WTC11 (cell line): ENCODE results near the gene PDE8B. TPM values are rescaled to one million over a fixed set of nuclear protein-coding genes. Genes with fewer than 3 reads are reported as not detected.

Source experiments
- ATAC-seq: fragments of 200-7000 bp; cut with Tn5 transposase; 2 replicates; pipeline ENCODE4 v1.10.0; 2021; ENCODE audit warnings: mild to moderate bottlenecking, moderate library complexity
- CTCF ChIA-PET: fragments of 300-600 bp; sonication (Branson Sonifier 250); formaldehyde crosslinking; loops from one replicate; lab custom pipeline; 2021; ENCODE audit warnings: antibody characterized with exemption; lab: Charles Lee
- POLR2A ChIA-PET: fragments of 350-600 bp; sonication (Branson Sonifier 250); formaldehyde crosslinking; loops from one replicate; lab custom pipeline; 2021; ENCODE audit warnings: antibody characterized with exemption; lab: Charles Lee
- DNase-seq: peaks from one replicate; pipeline ENCODE4 v3.0.0; 2021; ENCODE audit warnings: low spot score
- H3K27ac Mint-ChIP-seq: 2 replicates; pipeline ENCODE4 v1.8.0; 2021; ENCODE audit warnings: mixed read lengths
- H3K27me3 Mint-ChIP-seq: 2 replicates; pipeline ENCODE4 v1.8.0; 2021; ENCODE audit warnings: low read depth, mild to moderate bottlenecking, moderate library complexity, mixed read lengths
- H3K36me3 Mint-ChIP-seq: 2 replicates; pipeline ENCODE4 v1.8.0; 2021; ENCODE audit warnings: mixed read lengths
- H3K4me1 Mint-ChIP-seq: 2 replicates; pipeline ENCODE4 v1.8.0; 2022; ENCODE audit warnings: mixed read lengths
- H3K4me3 Mint-ChIP-seq: 2 replicates; pipeline ENCODE4 v1.8.0; 2021; ENCODE audit warnings: mild to moderate bottlenecking, moderate library complexity, mixed read lengths
- H3K9me3 Mint-ChIP-seq: 2 replicates; pipeline ENCODE4 v1.8.0; 2021; ENCODE audit warnings: mixed read lengths
- E2F1 ChIP-seq: sonication (generic); formaldehyde crosslinking; IDR thresholded peaks from 2 replicates; pipeline ENCODE4 v1.8.0; 2022; ENCODE audit warnings: mild to moderate bottlenecking, missing genetic modification reagents
- ERG ChIP-seq: fragments of 250-450 bp; sonication (Bioruptor Pico); IDR thresholded peaks from 2 replicates; pipeline ENCODE4 v1.8.0; 2021; ENCODE audit warnings: mild to moderate bottlenecking
- FOXP1 ChIP-seq: sonication (generic); formaldehyde crosslinking; IDR thresholded peaks from 2 replicates; pipeline ENCODE4 v1.8.0; 2022; ENCODE audit warnings: missing genetic modification reagents, mild to moderate bottlenecking, moderate library complexity, borderline replicate concordance
- GABPB1 ChIP-seq: sonication (generic); formaldehyde crosslinking; IDR thresholded peaks from 2 replicates; pipeline ENCODE4 v1.8.1; 2023; ENCODE audit warnings: mild to moderate bottlenecking, missing genetic modification reagents
- IRF1 ChIP-seq: sonication (generic); formaldehyde crosslinking; IDR thresholded peaks from 2 replicates; pipeline ENCODE4 v1.8.0; 2023; ENCODE audit warnings: missing genetic modification reagents
- IRF2 ChIP-seq: sonication (generic); formaldehyde crosslinking; IDR thresholded peaks from 2 replicates; pipeline ENCODE4 v1.8.0; 2022; ENCODE audit warnings: low read depth, missing genetic modification reagents, borderline replicate concordance
- MLX ChIP-seq: sonication (generic); formaldehyde crosslinking; IDR thresholded peaks from 2 replicates; pipeline ENCODE4 v1.8.1; 2023; ENCODE audit warnings: mild to moderate bottlenecking, missing genetic modification reagents, moderate library complexity
- NFE2L1 ChIP-seq: sonication (generic); formaldehyde crosslinking; IDR thresholded peaks from 2 replicates; pipeline ENCODE4 v1.8.1; 2023; ENCODE audit warnings: missing genetic modification reagents
- NR2C2 ChIP-seq: sonication (generic); formaldehyde crosslinking; IDR thresholded peaks from 2 replicates; pipeline ENCODE4 v1.8.0; 2022; ENCODE audit warnings: mild to moderate bottlenecking, missing genetic modification reagents
- OVOL2 ChIP-seq: fragments of 250-450 bp; sonication (Bioruptor Pico); IDR thresholded peaks from 2 replicates; pipeline ENCODE4 v1.9.0; 2021; ENCODE audit warnings: mild to moderate bottlenecking, borderline replicate concordance
- PRDM15 ChIP-seq: sonication (generic); formaldehyde crosslinking; IDR thresholded peaks from 2 replicates; pipeline ENCODE4 v1.8.0; 2022; ENCODE audit warnings: missing genetic modification reagents
- PREB ChIP-seq: sonication (generic); formaldehyde crosslinking; IDR thresholded peaks from 2 replicates; pipeline ENCODE4 v1.8.1; 2022; ENCODE audit warnings: mild to moderate bottlenecking, missing genetic modification reagents, moderate library complexity, borderline replicate concordance
- SOX15 ChIP-seq: fragments of 250-450 bp; sonication (Bioruptor Pico); IDR thresholded peaks from 2 replicates; pipeline ENCODE4 v1.9.0; 2021; ENCODE audit warnings: mild to moderate bottlenecking
- ZNF232 ChIP-seq: sonication (generic); formaldehyde crosslinking; IDR thresholded peaks from 2 replicates; pipeline ENCODE4 v1.8.0; 2022; ENCODE audit warnings: mild to moderate bottlenecking, missing genetic modification reagents
- ZNF281 ChIP-seq: sonication (generic); formaldehyde crosslinking; IDR thresholded peaks from 2 replicates; pipeline ENCODE4 v1.8.0; 2023; ENCODE audit warnings: mild to moderate bottlenecking, missing genetic modification reagents
- ZSCAN18 ChIP-seq: fragments of 250-450 bp; sonication (Bioruptor Pico); IDR thresholded peaks from 2 replicates; pipeline ENCODE4 v2.1.2; 2022; ENCODE audit warnings: mild to moderate bottlenecking, moderate library complexity
- total RNA-seq: library from RNA; stranded (reverse); gene quantifications from 3 replicates; pipeline ENCODE4 v1.2.3, GENCODE V29; 2021

Gene PDE8B
- total RNA-seq, 1 experiment from 2014 or later: 0.31 TPM

- TF ChIP-seq NFE2L1: no peak
- TF ChIP-seq ZNF281 (CRISPR knock-in tag): no peak
- no peak for TF ChIP-seq OVOL2
These were observed 92.2 kb downstream of the PDE8B start (continued) for GRCh38 chr5:77302653-77303052.

- no peak for DNase-seq
- no peak for ATAC-seq
- Mint-ChIP-seq H3K4me1 (peaks cover 10% of the 10 kb centered on the region), H3K9me3 (no peaks in the 10 kb centered on the region), H3K27ac (no peak overlapping the region), H3K27me3 (peaks cover 34% of the 10 kb centered on the region), H3K36me3 (no peaks in the 10 kb centered on the region), H3K4me3 (no peak overlapping the region)
- TF ChIP-seq PREB (CRISPR knock-in tag): no peak
- no peak for TF ChIP-seq NR2C2
- TF ChIP-seq PRDM15: no peak
- TF ChIP-seq E2F1 (CRISPR knock-in tag): no peak
- no peak for TF ChIP-seq IRF2
- TF ChIP-seq IRF1 (CRISPR knock-in tag): no peak
- CTCF ChIA-PET: no interaction called here
- POLR2A ChIA-PET: no interaction called here
These were observed 93.9 kb downstream of the PDE8B start for GRCh38 chr5:77304388-77304787.

GRCh38 chr5:77305222-77305846 lies 94.9 kb downstream of the PDE8B start:
- TF ChIP-seq SOX15 (CRISPR knock-in tag) (no peak), GABPB1 (no peak), FOXP1 (CRISPR knock-in tag) (no peak), ERG (no peak), ZSCAN18 (no peak), ZNF232 (CRISPR knock-in tag) (no peak), MLX (no peak)
- TF ChIP-seq, all 79 proteins: peak for 0
- H3K27ac Mint-ChIP-seq: no peak overlapping the region
- H3K4me1 Mint-ChIP-seq: peaks cover 10% of the 10 kb centered on the region
- no peak for DNase-seq
- ATAC-seq: no peak
- CTCF ChIA-PET: no interaction called here
- no peaks in the 10 kb centered on the region for H3K9me3 Mint-ChIP-seq
- POLR2A ChIA-PET: no interaction called here
- H3K36me3 Mint-ChIP-seq: no peaks in the 10 kb centered on the region
- H3K4me3 Mint-ChIP-seq: no peak overlapping the region
- peaks cover 34% of the 10 kb centered on the region for H3K27me3 Mint-ChIP-seq
